Large intestine (tissue), 3 donors: ENCODE measurements around the gene DAB2IP. TPM values are rescaled to one million over a fixed set of nuclear protein-coding genes. Genes with fewer than 3 reads are reported as not detected.

Source experiments
- DNase-seq, 2 donors: peaks; one replicate each; pipeline versions ENCODE4 v3.0.0 to v3.0.0-alpha.2; 2013
- H3K27ac ChIP-seq: one replicate; pipeline ENCODE4 v1.5.1; 2013; ENCODE audit warnings: low read length
- H3K27me3 ChIP-seq: 2 replicates; pipeline ENCODE4 v1.6.1; 2013; ENCODE audit warnings: low read length; ENCODE audit not compliant: control insufficient read depth, insufficient read depth
- H3K36me3 ChIP-seq: 2 replicates; pipeline ENCODE4 v1.6.1; 2013; ENCODE audit warnings: low read length; ENCODE audit not compliant: control insufficient read depth, insufficient read depth
- H3K4me1 ChIP-seq: one replicate; pipeline ENCODE4 v1.6.1; 2013; ENCODE audit warnings: low read length; ENCODE audit not compliant: control insufficient read depth, insufficient read depth
- H3K4me3 ChIP-seq: one replicate; pipeline ENCODE4 v1.5.1; 2013; ENCODE audit warnings: low read length
- H3K9me3 ChIP-seq: one replicate; pipeline ENCODE4 v1.6.1; 2013; ENCODE audit warnings: mild to moderate bottlenecking, low read depth, low read length, moderate library complexity; ENCODE audit not compliant: control insufficient read depth
- WGBS: methylation state at CpG from one replicate; pipeline ENCODE4 v1.1.5; 2013; ENCODE audit warnings: low lambda C conversion rate; ENCODE audit not compliant: insufficient coverage; 5-methylcytosine and 5-hydroxymethylcytosine counted together
- polyA plus RNA-seq: library from polyadenylated mRNA; unstranded; fragments of 120-200 nt; gene quantifications from one replicate; pipeline ENCODE4 v1.2.1, GENCODE V29; 2013

Gene DAB2IP
- polyA plus RNA-seq, 1 donor = 33.0 TPM

- Histone ChIP-seq H3K27me3 (no peaks in the 10 kb centered on the region), H3K9me3 (no peaks in the 10 kb centered on the region), H3K36me3 (peaks cover 49% of the 10 kb centered on the region), H3K4me1 (peaks cover 4% of the 10 kb centered on the region), H3K27ac (no peak overlapping the region), H3K4me3 (no peak overlapping the region)
- WGBS = 100% methylated on average over 1 of the region's 1 CpG
- DNase-seq = no peak
Measured at GRCh38 chr9:121683652-121684051, 32.2 kb downstream of the DAB2IP start.

GRCh38 chr9:121684381-121685145, 33.1 kb downstream of the DAB2IP start:
- WGBS = no CpG with 5 or more reads among the region's 19 CpGs
- H3K4me1 ChIP-seq = peaks cover 8% of the 10 kb centered on the region
- H3K27ac ChIP-seq = no peak overlapping the region
- peaks cover 43% of the 10 kb centered on the region for H3K36me3 ChIP-seq
- H3K27me3 ChIP-seq = no peaks in the 10 kb centered on the region
- DNase-seq = no peak
- H3K4me3 ChIP-seq = no peak overlapping the region
- H3K9me3 ChIP-seq = no peaks in the 10 kb centered on the region

- 78% methylated on average over 4 of the region's 14 CpGs for WGBS
- H3K36me3 ChIP-seq = peaks cover 36% of the 10 kb centered on the region
- H3K27me3 ChIP-seq = no peaks in the 10 kb centered on the region
- no peaks in the 10 kb centered on the region for H3K9me3 ChIP-seq
- no peak overlapping the region for H3K4me3 ChIP-seq
- H3K4me1 ChIP-seq = peaks cover 9% of the 10 kb centered on the region
- H3K27ac ChIP-seq = no peak overlapping the region
- no peak for DNase-seq
Measured at GRCh38 chr9:121685146-121685794, 33.8 kb downstream of the DAB2IP start.

GRCh38 chr9:121685795-121686377, 34.5 kb downstream of the DAB2IP start:
- Histone ChIP-seq H3K4me3 (no peak overlapping the region), H3K36me3 (peaks cover 34% of the 10 kb centered on the region), H3K27ac (no peak overlapping the region), H3K27me3 (no peaks in the 10 kb centered on the region), H3K9me3 (no peaks in the 10 kb centered on the region), H3K4me1 (peaks cover 9% of the 10 kb centered on the region)
- 100% methylated on average over 1 of the region's 3 CpGs for WGBS
- no peak for DNase-seq

GRCh38 chr9:121686930-121687541, 35.6 kb downstream of the DAB2IP start:
- peak; percentile 59 to 66 for DNase-seq
- Histone ChIP-seq H3K27ac (no peak overlapping the region), H3K27me3 (no peaks in the 10 kb centered on the region), H3K9me3 (no peaks in the 10 kb centered on the region), H3K4me1 (peaks cover 9% of the 10 kb centered on the region), H3K4me3 (no peak overlapping the region), H3K36me3 (peaks cover 22% of the 10 kb centered on the region)
- no CpG with 5 or more reads among the region's 3 CpGs for WGBS

GRCh38 chr9:121688146-121688680, 36.8 kb downstream of the DAB2IP start:
- no peak for DNase-seq
- Histone ChIP-seq H3K27ac (no peak overlapping the region), H3K4me1 (peaks cover 15% of the 10 kb centered on the region), H3K4me3 (no peak overlapping the region), H3K9me3 (no peaks in the 10 kb centered on the region), H3K36me3 (peaks cover 13% of the 10 kb centered on the region), H3K27me3 (no peaks in the 10 kb centered on the region)
- WGBS = no CpG with 5 or more reads among the region's 12 CpGs

- H3K4me1 ChIP-seq = peaks cover 15% of the 10 kb centered on the region
- no peak for DNase-seq
- H3K36me3 ChIP-seq = peaks cover 13% of the 10 kb centered on the region
Measured at GRCh38 chr9:121688681-121689080, 37.2 kb downstream of the DAB2IP start.

GRCh38 chr9:121689461-121690157, 38.2 kb downstream of the DAB2IP start:
- H3K36me3 ChIP-seq = peaks cover 16% of the 10 kb centered on the region
- no peak overlapping the region for H3K4me3 ChIP-seq
- H3K4me1 ChIP-seq = peaks cover 15% of the 10 kb centered on the region
- no peak for DNase-seq
- H3K27ac ChIP-seq = no peak overlapping the region
- no CpG with 5 or more reads among the region's 9 CpGs for WGBS
- no peaks in the 10 kb centered on the region for H3K9me3 ChIP-seq
- H3K27me3 ChIP-seq = no peaks in the 10 kb centered on the region

More at GRCh38 chr9:121688681-121689080, 37.2 kb downstream of the DAB2IP start:
- Histone ChIP-seq H3K4me3 (no peak overlapping the region), H3K27ac (no peak overlapping the region), H3K9me3 (no peaks in the 10 kb centered on the region), H3K27me3 (no peaks in the 10 kb centered on the region)
- WGBS = no CpG with 5 or more reads among the region's 7 CpGs

GRCh38 chr9:121690316-121690715, 38.9 kb downstream of the DAB2IP start:
- H3K36me3 ChIP-seq = peaks cover 14% of the 10 kb centered on the region
- no peak overlapping the region for H3K27ac ChIP-seq
- H3K4me3 ChIP-seq = no peak overlapping the region
- no peak for DNase-seq
- no peaks in the 10 kb centered on the region for H3K27me3 ChIP-seq
- H3K4me1 ChIP-seq = peaks cover 15% of the 10 kb centered on the region
- H3K9me3 ChIP-seq = no peaks in the 10 kb centered on the region
- WGBS = no CpG with 5 or more reads among the region's 8 CpGs

- no peak for DNase-seq
- Histone ChIP-seq H3K27ac (no peak overlapping the region), H3K36me3 (peaks cover 11% of the 10 kb centered on the region), H3K27me3 (no peaks in the 10 kb centered on the region), H3K4me3 (no peak overlapping the region), H3K9me3 (no peaks in the 10 kb centered on the region), H3K4me1 (peaks cover 15% of the 10 kb centered on the region)
- WGBS = no CpG with 5 or more reads among the region's 1 CpG
Measured at GRCh38 chr9:121690766-121691165, 39.3 kb downstream of the DAB2IP start.
